ENCODE measurements around the gene SPATA13. TPM values are rescaled to one million over a fixed set of nuclear protein-coding genes. Genes with fewer than 3 reads are reported as not detected.
"Not testable (repeated sequence)": the region's sequence is repeated elsewhere in the genome, so short reads cannot be mapped to it uniquely, and the experiment has no call there.

The SPATA13 gene
- total and polyA plus RNA-seq, 5 experiments from 2014 or later, result 80.4 to 121 (median 92.8) TPM

DNA sequence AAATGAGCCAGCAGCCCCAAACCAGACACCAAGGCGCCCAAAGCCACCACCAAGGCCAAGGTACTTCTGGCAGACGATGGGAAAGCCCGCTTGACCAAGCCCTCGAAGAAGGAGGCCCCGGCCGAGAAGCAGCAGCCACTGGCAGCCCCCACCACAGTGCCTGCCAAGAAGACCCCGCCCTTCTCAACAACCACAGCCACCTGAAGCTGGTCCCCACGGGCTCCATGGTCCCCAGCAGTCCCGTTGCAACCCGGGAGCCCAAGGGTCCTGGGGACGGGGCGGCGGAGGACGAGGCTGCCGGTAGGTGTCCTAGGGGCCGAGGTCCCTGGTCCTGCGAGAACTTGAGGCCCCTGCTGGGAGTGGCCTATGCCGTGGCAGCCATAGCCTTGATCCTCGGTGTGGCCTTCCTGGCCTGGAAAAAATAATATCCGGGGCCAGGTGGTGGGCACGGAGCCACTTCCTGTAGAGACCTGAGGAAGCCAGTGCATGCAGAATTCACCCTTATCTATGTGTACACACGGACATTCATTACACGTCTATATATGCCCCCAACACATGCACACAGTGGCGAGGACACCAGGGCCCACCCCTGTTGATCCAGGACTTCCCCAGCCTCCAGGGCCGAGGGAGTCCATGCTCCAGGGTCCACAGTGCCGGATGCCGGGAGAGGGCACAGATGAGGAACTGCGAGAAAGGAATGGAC is 162.7 kb downstream of the SPATA13 start:
- no peak for DNase-seq
- POLR2A ChIA-PET, result no interaction called here
- peaks cover 0 to 7% (median 0%) of the 10 kb centered on the region in 4 donors for H3K4me1 Mint-ChIP-seq

DNA sequence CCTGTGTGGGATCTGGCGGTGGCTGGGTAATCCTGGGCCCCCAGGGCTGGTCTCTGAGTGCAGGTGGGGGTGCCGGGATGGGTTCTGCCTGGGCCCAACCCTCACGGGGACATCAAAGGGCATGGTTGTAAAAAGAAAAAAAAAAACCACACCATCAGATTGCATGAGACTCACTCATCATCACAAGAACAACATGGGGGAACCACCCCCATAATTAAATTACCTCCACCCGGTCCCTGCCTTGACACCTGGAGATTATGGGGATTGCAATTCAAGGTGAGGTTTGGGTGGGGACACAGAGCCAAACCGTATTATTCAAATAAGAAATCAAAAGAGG is 163.2 kb downstream of the SPATA13 start:
- Mint-ChIP-seq H3K4me1 (peaks cover 0 to 7% (median under 1%) of the 10 kb centered on the region in 4 donors), H3K4me3 (no peak overlapping the region), H3K27ac (no peak overlapping the region), H3K27me3 (peaks cover 21 to 46% (median 31%) of the 10 kb centered on the region in 5 donors), H3K36me3 (peaks cover 0 to 3% (median 0%) of the 10 kb centered on the region in 3 donors), H3K9me3 (no peaks in the 10 kb centered on the region)
- DNase-seq, result no peak
- POLR2A ChIA-PET, result no interaction called here
- no peak for ATAC-seq

More for the DNA sequence above, 162.7 kb downstream of the SPATA13 start:
- Mint-ChIP-seq H3K27ac (no peak overlapping the region), H3K27me3 (peaks cover 18 to 41% (median 28%) of the 10 kb centered on the region in 5 donors), H3K36me3 (peaks cover 0 to 3% (median 0%) of the 10 kb centered on the region in 3 donors), H3K4me3 (no peak overlapping the region), H3K9me3 (no peaks in the 10 kb centered on the region)
- no peak for ATAC-seq

DNA sequence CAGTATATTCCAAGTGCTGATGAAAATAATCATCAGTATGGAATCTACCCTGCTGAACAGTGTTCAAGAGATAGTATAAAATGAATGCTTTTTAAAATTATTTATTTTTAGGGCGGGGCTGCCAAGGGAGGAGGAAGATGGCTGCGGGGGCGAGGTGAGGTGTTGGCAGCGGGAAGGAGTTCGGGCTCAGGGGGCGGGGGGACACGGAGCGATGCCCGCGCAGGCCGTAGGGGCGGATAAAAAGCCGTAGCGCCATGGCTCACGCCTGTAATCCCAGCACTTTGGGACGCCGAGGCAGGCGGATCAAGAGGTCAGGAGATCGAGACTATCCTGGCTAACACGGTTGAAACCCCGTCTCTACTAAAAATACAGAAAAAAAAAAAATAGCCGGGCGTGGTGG is 167.1 kb downstream of the SPATA13 start:
- peak overlapping the region in 1 of 10 donors; percentile 40 for H3K27ac Mint-ChIP-seq

DNA sequence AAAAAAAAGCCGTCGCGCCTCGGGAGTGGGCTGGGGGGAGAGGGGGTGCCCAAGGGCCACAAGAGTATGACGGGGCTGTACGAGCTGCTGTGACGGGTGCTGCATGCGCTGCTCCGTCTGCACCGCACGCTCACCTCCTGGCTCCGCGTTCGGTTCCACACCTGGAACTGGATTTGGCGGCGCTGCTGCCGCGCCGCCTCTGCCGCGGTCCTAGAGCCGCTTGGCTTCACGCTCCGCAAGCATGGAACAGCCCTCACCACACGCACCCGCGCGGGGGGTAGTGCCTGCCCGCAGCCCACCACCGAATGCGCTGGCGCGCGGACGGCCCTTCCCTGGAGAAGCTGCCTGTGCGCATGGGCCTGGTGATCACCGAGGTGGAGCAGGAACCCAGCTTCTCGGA is 167.6 kb downstream of the SPATA13 start:
- H3K36me3 Mint-ChIP-seq, result peaks cover 0 to 3% (median 0%) of the 10 kb centered on the region in 3 donors
- H3K4me3 Mint-ChIP-seq, result peak overlapping the region in 7 of 10 donors; percentile 24 to 72 (median 56)
- no peak overlapping the region for H3K27ac Mint-ChIP-seq
- POLR2A ChIA-PET, result no interaction called here
- H3K9me3 Mint-ChIP-seq, result peaks cover 0 to 2% (median 0%) of the 10 kb centered on the region in 9 donors
- DNase-seq (no peak), ATAC-seq (peak; percentile 53 to 54)
- peaks cover 14 to 53% (median 37%) of the 10 kb centered on the region in 5 donors for H3K27me3 Mint-ChIP-seq
- peaks cover 0 to 7% (median under 1%) of the 10 kb centered on the region in 4 donors for H3K4me1 Mint-ChIP-seq

More for the DNA sequence above, 167.1 kb downstream of the SPATA13 start:
- Mint-ChIP-seq H3K4me3 (peak overlapping the region in 3 of 10 donors; percentile 30 to 63 (median 54)), H3K27me3 (peaks cover 17 to 53% (median 36%) of the 10 kb centered on the region in 5 donors)
- H3K9me3 Mint-ChIP-seq, ATAC-seq, POLR2A ChIA-PET, H3K4me1 Mint-ChIP-seq, DNase-seq, H3K36me3 Mint-ChIP-seq: not testable (repeated sequence)

DNA sequence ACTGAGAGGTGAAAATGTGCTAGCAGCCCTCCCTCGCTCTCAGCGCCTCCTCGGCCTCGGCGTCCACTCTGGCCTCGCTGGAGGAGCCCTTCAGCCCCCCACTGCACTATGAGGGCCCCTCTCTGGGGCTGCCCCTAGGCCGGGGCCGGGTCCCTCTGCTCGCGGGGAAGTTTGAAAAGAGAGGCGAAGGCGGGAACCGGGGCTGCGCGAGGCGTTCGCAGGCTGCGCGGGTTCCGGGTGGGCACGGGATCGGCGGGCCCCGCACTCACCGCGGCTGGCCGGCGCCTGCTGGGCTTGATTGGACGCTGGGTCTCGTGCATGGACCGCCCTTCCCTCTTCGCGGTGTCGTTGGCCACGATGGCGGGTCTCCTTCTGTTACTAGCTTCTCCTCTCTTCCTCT is 178.2 kb downstream of the SPATA13 start:
- peaks cover 0 to 2% (median 0%) of the 10 kb centered on the region in 9 donors for H3K9me3 Mint-ChIP-seq
- peaks cover 0 to 6% (median 0%) of the 10 kb centered on the region in 4 donors for H3K4me1 Mint-ChIP-seq
- H3K27ac Mint-ChIP-seq, result no peak overlapping the region
- POLR2A ChIA-PET, result no interaction called here
- peaks cover 0 to 10% (median 7%) of the 10 kb centered on the region in 5 donors for H3K27me3 Mint-ChIP-seq
- H3K4me3 Mint-ChIP-seq, result no peak overlapping the region
- ATAC-seq (no peak), DNase-seq (no peak)
- H3K36me3 Mint-ChIP-seq, result peaks cover 0 to 2% (median 0%) of the 10 kb centered on the region in 3 donors

DNA sequence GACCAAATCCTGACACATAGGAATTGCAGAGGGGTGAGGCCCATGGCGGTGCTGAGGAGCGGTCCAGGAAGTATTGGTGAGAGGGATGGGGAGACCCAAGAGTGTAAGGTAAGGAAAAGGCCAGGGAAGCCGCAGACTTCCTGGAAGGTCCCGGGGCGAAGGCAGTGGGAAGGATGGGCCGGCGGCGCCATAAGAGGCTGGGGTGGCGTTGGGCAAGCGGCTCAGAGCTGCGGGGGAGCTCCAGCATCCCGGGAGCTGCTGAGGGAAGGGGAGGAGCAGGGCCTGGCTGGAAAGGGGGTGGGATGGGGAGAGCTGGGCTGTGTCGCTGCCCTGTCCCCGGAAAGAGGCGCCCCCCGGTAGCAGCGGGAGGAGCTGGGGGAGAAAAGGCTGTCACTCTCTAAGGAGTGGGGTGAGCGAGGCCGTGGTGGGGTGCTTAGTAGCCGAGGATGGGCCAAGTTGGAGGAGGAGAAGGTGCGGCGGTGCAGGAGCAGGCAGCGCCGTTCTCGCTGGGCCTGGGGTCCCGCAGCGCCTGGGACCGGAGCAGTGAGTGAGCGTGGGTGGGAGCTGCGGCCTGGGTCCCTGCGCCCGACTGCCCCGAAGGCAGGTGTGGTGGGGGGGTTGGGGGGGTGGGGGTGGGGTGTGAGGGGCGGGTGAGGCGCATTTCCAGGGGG is 179.6 kb downstream of the SPATA13 start:
- Mint-ChIP-seq H3K4me1 (peaks cover 0 to 6% (median 0%) of the 10 kb centered on the region in 4 donors), H3K36me3 (peaks cover 0 to 2% (median 0%) of the 10 kb centered on the region in 3 donors), H3K27me3 (peaks cover 0 to 10% (median 3%) of the 10 kb centered on the region in 5 donors), H3K9me3 (peaks cover 0 to 2% (median 0%) of the 10 kb centered on the region in 9 donors), H3K4me3 (no peak overlapping the region), H3K27ac (no peak overlapping the region)
- no peak for ATAC-seq
- no peak for DNase-seq
- POLR2A ChIA-PET, result no interaction called here

DNA sequence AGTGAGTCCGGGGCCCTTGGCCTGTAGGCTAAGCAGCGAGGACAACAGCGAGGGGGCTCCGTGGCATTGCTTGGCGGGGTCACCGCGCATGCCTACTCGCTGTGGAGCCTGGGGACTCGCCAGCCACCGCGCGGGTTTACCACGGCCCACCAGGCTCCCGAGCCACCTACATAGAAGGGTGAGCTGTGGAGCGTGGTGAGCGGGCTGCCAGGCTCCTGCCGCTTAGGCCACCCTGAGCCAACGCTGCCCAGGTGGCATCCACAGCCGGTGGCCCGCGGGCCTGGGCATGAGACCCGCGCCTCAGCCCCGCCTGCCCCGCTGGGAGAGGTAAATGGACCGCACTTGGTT is 180.1 kb downstream of the SPATA13 start:
- peaks cover 0 to 2% (median 0%) of the 10 kb centered on the region in 9 donors for H3K9me3 Mint-ChIP-seq

DNA sequence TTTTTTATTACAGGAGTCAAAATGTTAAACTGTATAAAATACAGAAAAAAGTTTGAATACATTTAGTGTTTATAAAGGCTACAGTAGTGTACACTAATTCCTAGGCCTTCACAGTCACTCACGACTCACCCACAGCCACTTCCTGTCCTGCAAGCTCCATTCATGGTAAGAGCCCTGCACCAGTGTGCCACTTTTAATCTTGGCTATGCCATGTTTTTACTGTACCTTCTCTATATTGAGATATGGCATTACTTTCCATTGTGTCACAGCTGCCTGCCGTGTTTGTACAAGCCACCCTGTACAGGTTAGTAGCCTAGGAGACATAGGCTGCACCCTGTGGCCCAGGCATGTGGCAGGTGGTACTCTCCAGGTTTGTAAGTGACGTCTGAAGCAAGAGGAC is 180.9 kb downstream of the SPATA13 start:
- no peak overlapping the region for H3K4me3 Mint-ChIP-seq
- POLR2A ChIA-PET, result no interaction called here
- DNase-seq (no peak), ATAC-seq (no peak)
- peaks cover 0 to 2% (median 0%) of the 10 kb centered on the region in 3 donors for H3K36me3 Mint-ChIP-seq
- H3K27me3 Mint-ChIP-seq, result peaks cover 0 to 10% (median 3%) of the 10 kb centered on the region in 5 donors
- no peaks in the 10 kb centered on the region for H3K9me3 Mint-ChIP-seq
- H3K27ac Mint-ChIP-seq, result no peak overlapping the region
- H3K4me1 Mint-ChIP-seq, result peaks cover 0 to 6% (median 0%) of the 10 kb centered on the region in 4 donors

More for the DNA sequence above, 180.1 kb downstream of the SPATA13 start:
- Mint-ChIP-seq H3K36me3 (peaks cover 0 to 2% (median 0%) of the 10 kb centered on the region in 3 donors), H3K27ac (no peak overlapping the region), H3K4me1 (peaks cover 0 to 6% (median 0%) of the 10 kb centered on the region in 4 donors), H3K27me3 (peaks cover 0 to 10% (median 3%) of the 10 kb centered on the region in 5 donors), H3K4me3 (no peak overlapping the region)
- DNase-seq, result no peak
- ATAC-seq, result no peak
- POLR2A ChIA-PET, result no interaction called here

DNA sequence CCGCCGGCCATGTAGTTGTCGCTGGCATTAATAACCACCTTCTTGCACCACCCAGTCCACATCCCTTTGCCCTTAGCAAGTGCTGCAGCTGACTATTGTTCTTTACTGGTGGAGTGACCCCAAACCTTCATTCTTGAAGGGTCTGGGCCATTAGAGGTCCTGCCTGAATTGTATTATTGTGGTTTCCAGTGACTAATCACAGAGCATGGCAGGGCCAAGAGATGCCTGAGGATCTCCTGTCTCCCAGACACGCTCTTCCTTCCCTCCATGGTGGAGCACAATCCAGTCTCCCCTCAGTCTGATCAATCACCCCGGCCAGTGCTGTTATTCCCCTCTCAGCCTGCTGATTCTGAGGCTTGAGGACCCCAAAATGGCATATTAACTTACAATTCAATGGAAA is 187.9 kb downstream of the SPATA13 start:
- Mint-ChIP-seq H3K9me3 (no peaks in the 10 kb centered on the region), H3K27ac (no peak overlapping the region), H3K36me3 (no peaks in the 10 kb centered on the region), H3K27me3 (no peaks in the 10 kb centered on the region), H3K4me3 (no peak overlapping the region), H3K4me1 (no peaks in the 10 kb centered on the region)
- ATAC-seq (no peak), DNase-seq (no peak)
- POLR2A ChIA-PET, result no interaction called here

DNA sequence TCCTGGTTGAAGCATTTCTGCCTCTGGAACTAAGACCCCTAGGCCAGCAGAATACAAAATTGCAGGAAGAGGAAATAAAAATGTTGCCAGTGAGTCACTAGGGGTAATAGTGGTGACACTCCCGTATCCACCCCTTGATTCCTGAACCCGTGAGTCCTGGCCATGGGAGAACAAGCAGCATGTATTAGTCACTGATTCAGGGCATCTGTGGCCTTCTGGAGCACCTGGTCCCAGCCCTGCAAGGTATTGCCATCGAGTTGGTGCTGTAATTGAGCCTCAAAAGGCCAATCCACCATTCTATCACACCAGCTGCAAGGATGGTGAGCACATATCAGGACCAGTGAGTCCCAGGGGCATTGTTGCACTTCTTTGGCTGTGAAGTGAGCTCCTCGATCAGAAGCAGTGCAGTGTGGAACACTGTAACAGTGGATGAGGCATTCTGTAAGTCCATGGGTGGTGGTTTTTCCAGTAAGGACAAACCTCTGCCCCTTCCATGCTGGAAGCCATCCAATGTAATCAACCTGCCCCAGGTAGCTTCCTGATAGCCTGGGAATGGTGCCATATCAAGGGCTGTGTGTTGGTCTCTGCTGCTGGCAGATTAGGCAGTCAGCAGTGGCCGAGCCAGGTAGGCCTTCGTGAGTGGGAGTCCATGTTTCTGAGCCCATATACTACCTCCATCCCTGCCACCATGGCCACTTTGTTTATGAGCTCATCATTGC is 188.4 kb downstream of the SPATA13 start:
- POLR2A ChIA-PET, result no interaction called here
- no peak for DNase-seq
- Mint-ChIP-seq H3K4me3 (no peak overlapping the region), H3K27me3 (no peaks in the 10 kb centered on the region), H3K9me3 (no peaks in the 10 kb centered on the region), H3K27ac (no peak overlapping the region), H3K36me3 (no peaks in the 10 kb centered on the region), H3K4me1 (no peaks in the 10 kb centered on the region)
- no peak for ATAC-seq

DNA sequence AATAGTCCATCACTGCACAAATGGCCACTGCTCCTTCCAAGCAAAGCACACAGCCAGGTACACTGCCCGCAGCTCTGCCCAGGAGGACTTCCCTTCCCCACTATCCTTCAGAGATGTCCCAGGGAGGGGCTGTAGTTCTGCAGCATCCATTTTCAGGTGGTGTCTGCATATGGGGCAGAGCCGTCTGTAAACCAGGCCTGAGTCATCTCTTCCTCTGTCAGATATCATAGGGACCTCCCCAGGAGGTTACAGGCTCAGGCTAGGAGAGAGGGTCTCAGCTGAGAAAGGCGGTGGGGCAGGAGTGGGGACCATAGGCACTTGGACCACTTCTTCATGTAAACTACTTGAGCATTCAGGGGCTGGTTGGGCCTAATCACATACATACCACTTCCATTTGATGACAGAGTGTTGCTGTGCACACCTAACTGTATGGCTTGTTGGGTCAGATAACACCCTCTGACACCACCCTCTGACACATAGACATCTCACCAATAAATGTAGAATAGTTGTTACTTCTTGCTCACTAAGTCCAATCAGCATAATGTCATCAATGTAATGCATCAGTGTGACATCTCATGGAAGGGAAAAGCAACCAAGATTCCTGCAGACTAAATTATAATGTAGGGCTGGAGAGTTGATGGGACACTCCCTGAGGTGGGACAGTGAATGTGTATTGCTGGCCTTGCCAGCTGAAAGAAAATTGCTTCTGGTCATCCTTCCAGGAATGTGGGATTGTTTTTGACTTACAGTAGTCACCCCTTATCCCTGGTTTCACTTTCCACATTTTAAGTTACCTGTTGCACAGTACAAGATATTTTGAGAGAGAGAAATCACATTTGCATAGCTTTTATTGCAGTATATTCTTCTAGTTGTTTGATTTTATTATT is 189.5 kb downstream of the SPATA13 start:
- H3K27me3 Mint-ChIP-seq, H3K36me3 Mint-ChIP-seq, H3K9me3 Mint-ChIP-seq, DNase-seq, ATAC-seq, H3K4me3 Mint-ChIP-seq, H3K4me1 Mint-ChIP-seq, POLR2A ChIA-PET, H3K27ac Mint-ChIP-seq: not testable (repeated sequence)

DNA sequence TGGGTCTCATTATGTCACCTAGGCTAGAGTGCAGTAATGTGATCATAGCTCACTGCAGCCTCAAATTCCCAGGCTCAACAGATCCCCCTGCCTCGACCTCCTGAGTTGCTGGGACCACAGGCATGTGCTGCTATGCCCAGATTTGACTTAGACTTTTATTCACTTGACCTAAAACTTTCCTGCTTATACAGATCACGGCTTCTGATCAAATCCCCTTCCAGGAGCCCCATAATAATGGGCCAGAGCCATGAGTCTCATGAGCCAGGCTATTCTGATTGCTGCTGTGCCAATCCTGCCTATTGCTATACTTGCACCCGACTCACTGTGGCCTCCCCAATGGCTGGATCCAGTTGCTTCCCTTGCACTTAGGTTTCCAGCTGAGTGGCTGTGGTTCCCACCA is 190.9 kb downstream of the SPATA13 start:
- no peak for ATAC-seq
- H3K9me3 Mint-ChIP-seq, result no peaks in the 10 kb centered on the region
- no peak for DNase-seq
- POLR2A ChIA-PET, result no interaction called here
- H3K4me3 Mint-ChIP-seq, result no peak overlapping the region
- H3K27me3 Mint-ChIP-seq, result no peaks in the 10 kb centered on the region
- no peak overlapping the region for H3K27ac Mint-ChIP-seq
- no peaks in the 10 kb centered on the region for H3K4me1 Mint-ChIP-seq
- no peaks in the 10 kb centered on the region for H3K36me3 Mint-ChIP-seq
